ENCODE data around the gene UNC5C. TPM values are rescaled to one million over a fixed set of nuclear protein-coding genes. Genes with fewer than 3 reads are reported as not detected.

Gene UNC5C
- polyA plus RNA-seq: not detected

- Mint-ChIP-seq H3K27me3 (peaks cover 29% of the 10 kb centered on the region), H3K36me3 (no peaks in the 10 kb centered on the region), H3K9me3 (no peaks in the 10 kb centered on the region), H3K27ac (no peak within 1 kb of the TSS), H3K4me3 (peak within 1 kb of the TSS in 2 of 4 donors; percentile 2 to 58), H3K4me1 (peaks cover 0 to 2% (median 0%) of the 10 kb centered on the region in 3 donors)
Observed at GRCh38 chr4:95548738-95549245, at the start of gene UNC5C. Gene UNC5C, minus strand, starts transcription at chr4:95548973.

- Mint-ChIP-seq H3K4me1 (no peaks in the 10 kb centered on the region), H3K36me3 (no peaks in the 10 kb centered on the region), H3K4me3 (no peak overlapping the region), H3K27me3 (no peaks in the 10 kb centered on the region), H3K27ac (no peak overlapping the region), H3K9me3 (peaks cover 5 to 6% (median 6%) of the 10 kb centered on the region in 3 donors)
Observed at GRCh38 chr4:95596676-95597075, 47.9 kb upstream of the UNC5C start.

GRCh38 chr4:95594629-95595028, 45.9 kb upstream of the UNC5C start:
- Mint-ChIP-seq H3K27me3 (no peaks in the 10 kb centered on the region), H3K4me3 (no peak overlapping the region), H3K36me3 (no peaks in the 10 kb centered on the region), H3K27ac (no peak overlapping the region), H3K4me1 (no peaks in the 10 kb centered on the region), H3K9me3 (peaks cover 5 to 6% (median 6%) of the 10 kb centered on the region in 3 donors)

- Mint-ChIP-seq H3K36me3 (no peaks in the 10 kb centered on the region), H3K9me3 (peaks cover 5 to 6% (median 6%) of the 10 kb centered on the region in 3 donors), H3K4me1 (no peaks in the 10 kb centered on the region), H3K27me3 (no peaks in the 10 kb centered on the region), H3K4me3 (no peak overlapping the region), H3K27ac (no peak overlapping the region)
Observed at GRCh38 chr4:95594013-95594412, 45.2 kb upstream of the UNC5C start.

GRCh38 chr4:95591278-95591677, 42.5 kb upstream of the UNC5C start:
- no peak overlapping the region for H3K27ac Mint-ChIP-seq
- H3K36me3 Mint-ChIP-seq: no peaks in the 10 kb centered on the region
- H3K27me3 Mint-ChIP-seq: no peaks in the 10 kb centered on the region
- H3K4me3 Mint-ChIP-seq: no peak overlapping the region
- no peaks in the 10 kb centered on the region for H3K4me1 Mint-ChIP-seq
- peaks cover 3 to 6% (median 5%) of the 10 kb centered on the region in 3 donors for H3K9me3 Mint-ChIP-seq

- no peak overlapping the region for H3K4me3 Mint-ChIP-seq
- H3K4me1 Mint-ChIP-seq: no peaks in the 10 kb centered on the region
- no peak overlapping the region for H3K27ac Mint-ChIP-seq
- H3K27me3 Mint-ChIP-seq: no peaks in the 10 kb centered on the region
- no peaks in the 10 kb centered on the region for H3K36me3 Mint-ChIP-seq
- peaks cover 3 to 6% (median 5%) of the 10 kb centered on the region in 3 donors for H3K9me3 Mint-ChIP-seq
Observed at GRCh38 chr4:95590615-95591014, 41.8 kb upstream of the UNC5C start.

- no peak overlapping the region for H3K4me3 Mint-ChIP-seq
- H3K27ac Mint-ChIP-seq: no peak overlapping the region
- H3K36me3 Mint-ChIP-seq: no peaks in the 10 kb centered on the region
- H3K27me3 Mint-ChIP-seq: no peaks in the 10 kb centered on the region
- H3K9me3 Mint-ChIP-seq: no peaks in the 10 kb centered on the region
- no peaks in the 10 kb centered on the region for H3K4me1 Mint-ChIP-seq
Observed at GRCh38 chr4:95585016-95585695, 36.4 kb upstream of the UNC5C start.

GRCh38 chr4:95580226-95580625, 31.5 kb upstream of the UNC5C start:
- Mint-ChIP-seq H3K4me3 (no peak overlapping the region), H3K27me3 (no peaks in the 10 kb centered on the region), H3K4me1 (no peaks in the 10 kb centered on the region), H3K9me3 (peaks cover 0 to 12% (median 2%) of the 10 kb centered on the region in 3 donors), H3K36me3 (no peaks in the 10 kb centered on the region), H3K27ac (no peak overlapping the region)

- Mint-ChIP-seq H3K4me1 (no peaks in the 10 kb centered on the region), H3K27ac (no peak overlapping the region), H3K27me3 (no peaks in the 10 kb centered on the region), H3K36me3 (no peaks in the 10 kb centered on the region), H3K9me3 (peaks cover 4 to 16% (median 10%) of the 10 kb centered on the region in 3 donors), H3K4me3 (no peak overlapping the region)
Observed at GRCh38 chr4:95572304-95572991, 23.7 kb upstream of the UNC5C start.

GRCh38 chr4:95571577-95571976, 22.8 kb upstream of the UNC5C start:
- Mint-ChIP-seq H3K27ac (no peak overlapping the region), H3K4me1 (no peaks in the 10 kb centered on the region), H3K4me3 (no peak overlapping the region), H3K9me3 (peaks cover 4 to 16% (median 10%) of the 10 kb centered on the region in 3 donors), H3K27me3 (no peaks in the 10 kb centered on the region), H3K36me3 (no peaks in the 10 kb centered on the region)

GRCh38 chr4:95563638-95564337, 15.0 kb upstream of the UNC5C start:
- no peaks in the 10 kb centered on the region for H3K36me3 Mint-ChIP-seq

GRCh38 chr4:95560774-95561173, 12.0 kb upstream of the UNC5C start:
- Mint-ChIP-seq H3K4me1 (no peaks in the 10 kb centered on the region), H3K27ac (no peak overlapping the region), H3K27me3 (no peaks in the 10 kb centered on the region), H3K9me3 (peaks cover 3 to 4% (median 4%) of the 10 kb centered on the region in 3 donors), H3K36me3 (no peaks in the 10 kb centered on the region), H3K4me3 (no peak overlapping the region)

More at GRCh38 chr4:95563638-95564337, 15.0 kb upstream of the UNC5C start:
- Mint-ChIP-seq H3K9me3 (peaks cover 4 to 12% (median 4%) of the 10 kb centered on the region in 3 donors), H3K4me3 (no peak overlapping the region), H3K27ac (no peak overlapping the region), H3K4me1 (no peaks in the 10 kb centered on the region), H3K27me3 (no peaks in the 10 kb centered on the region)

GRCh38 chr4:95556207-95556859, 7.6 kb upstream of the UNC5C start:
- H3K36me3 Mint-ChIP-seq: no peaks in the 10 kb centered on the region
- no peak overlapping the region for H3K4me3 Mint-ChIP-seq
- peaks cover 0 to 2% (median 1%) of the 10 kb centered on the region in 3 donors for H3K9me3 Mint-ChIP-seq
- no peak overlapping the region for H3K27ac Mint-ChIP-seq
- H3K4me1 Mint-ChIP-seq: no peaks in the 10 kb centered on the region
- H3K27me3 Mint-ChIP-seq: no peaks in the 10 kb centered on the region

GRCh38 chr4:95552942-95553550, 4.3 kb upstream of the UNC5C start:
- Mint-ChIP-seq H3K27ac (no peak overlapping the region), H3K36me3 (no peaks in the 10 kb centered on the region), H3K27me3 (peaks cover 16% of the 10 kb centered on the region), H3K9me3 (peaks cover 0 to 1% (median 0%) of the 10 kb centered on the region in 3 donors), H3K4me1 (peaks cover 0 to 2% (median 0%) of the 10 kb centered on the region in 3 donors), H3K4me3 (no peak overlapping the region)
